H9 (cell line): ENCODE measurements around the gene PALS2. TPM values are rescaled to one million over a fixed set of nuclear protein-coding genes. Genes with fewer than 3 reads are reported as not detected.

Source experiments
- DNase-seq: peaks from one replicate; pipeline ENCODE4 v3.0.0-alpha.2; 2017
- H2AFZ ChIP-seq: one replicate; pipeline ENCODE4 v1.6.1; 2013; ENCODE audit warnings: mild to moderate bottlenecking, low read length, control low read depth, moderate library complexity
- H2AK5ac ChIP-seq: 2 replicates; pipeline ENCODE4 v1.6.1; 2013; ENCODE audit warnings: low read length, control low read depth, mixed read lengths; ENCODE audit not compliant: insufficient read length
- H2BK120ac ChIP-seq: one replicate; pipeline ENCODE4 v1.6.1; 2013; ENCODE audit warnings: low read depth, mild to moderate bottlenecking, low read length, control low read depth, inconsistent platforms; ENCODE audit not compliant: poor library complexity, severe bottlenecking
- H2BK12ac ChIP-seq: 2 replicates; pipeline ENCODE4 v1.6.1; 2013; ENCODE audit warnings: low read length, control low read depth, mixed read lengths, low read depth; ENCODE audit not compliant: insufficient read length
- H2BK15ac ChIP-seq: 2 replicates; pipeline ENCODE4 v1.6.1; 2013; ENCODE audit warnings: low read depth, low read length, control low read depth
- H2BK20ac ChIP-seq: one replicate; pipeline ENCODE4 v1.6.1; 2013; ENCODE audit warnings: low read depth, mild to moderate bottlenecking, low read length, control low read depth, inconsistent platforms; ENCODE audit not compliant: poor library complexity, severe bottlenecking
- H2BK5ac ChIP-seq: 2 replicates; pipeline ENCODE4 v1.6.1; 2013; ENCODE audit warnings: low read length, control low read depth, mixed read lengths; ENCODE audit not compliant: insufficient read length
- H3K14ac ChIP-seq: 2 replicates; pipeline ENCODE4 v1.6.1; 2013; ENCODE audit warnings: low read length, control low read depth; ENCODE audit not compliant: insufficient read depth
- H3K18ac ChIP-seq: 2 replicates; pipeline ENCODE4 v1.6.1; 2013; ENCODE audit warnings: low read depth, mild to moderate bottlenecking, mixed read lengths, low read length, control low read depth; ENCODE audit not compliant: insufficient read length
- H3K23ac ChIP-seq: 2 replicates; pipeline ENCODE4 v1.6.1; 2013; ENCODE audit warnings: low read length, control low read depth, mixed read lengths, low read depth; ENCODE audit not compliant: insufficient read length
- H3K23me2 ChIP-seq: 2 replicates; pipeline ENCODE4 v1.6.1; 2013; ENCODE audit warnings: low read depth, mild to moderate bottlenecking, mixed read lengths, low read length, control low read depth; ENCODE audit not compliant: insufficient read length, poor library complexity, severe bottlenecking
- H3K27ac ChIP-seq: 2 replicates; pipeline ENCODE4 v1.5.1; 2013; ENCODE audit warnings: low read length, control low read depth, mixed read lengths, low read depth; ENCODE audit not compliant: insufficient read length
- H3K27me3 ChIP-seq: 2 replicates; pipeline ENCODE4 v1.6.1; 2013; ENCODE audit warnings: low read length, control low read depth, inconsistent platforms; ENCODE audit not compliant: insufficient read depth
- H3K4ac ChIP-seq: 2 replicates; pipeline ENCODE4 v1.6.1; 2013; ENCODE audit warnings: low read depth, mild to moderate bottlenecking, control low read depth, inconsistent platforms, low read length, moderate library complexity
- H3K4me1 ChIP-seq: 2 replicates; pipeline ENCODE4 v1.6.1; 2013; ENCODE audit warnings: low read length, control low read depth, inconsistent platforms; ENCODE audit not compliant: insufficient read depth
- H3K4me2 ChIP-seq: 2 replicates; pipeline ENCODE4 v1.6.1; 2013; ENCODE audit warnings: low read length, control low read depth, mixed read lengths; ENCODE audit not compliant: insufficient read length, insufficient read depth
- H3K56ac ChIP-seq: 2 replicates; pipeline ENCODE4 v1.6.1; 2013; ENCODE audit warnings: low read depth, mild to moderate bottlenecking, mixed read lengths, low read length, control low read depth; ENCODE audit not compliant: insufficient read length
- H3K79me1 ChIP-seq: 2 replicates; pipeline ENCODE4 v1.6.1; 2013; ENCODE audit warnings: low read depth, mild to moderate bottlenecking, moderate library complexity, low read length, control low read depth, inconsistent platforms; ENCODE audit not compliant: insufficient read depth, poor library complexity, severe bottlenecking
- H3K79me2 ChIP-seq: 2 replicates; pipeline ENCODE4 v1.6.1; 2013; ENCODE audit warnings: low read length, control low read depth, inconsistent platforms; ENCODE audit not compliant: insufficient read depth
- H3K9ac ChIP-seq: 2 replicates; pipeline ENCODE4 v1.6.1; 2013; ENCODE audit warnings: low read length, control low read depth, mixed read lengths; ENCODE audit not compliant: insufficient read length; ENCODE audit errors: extremely low read depth
- H3K9me3 ChIP-seq: one replicate; pipeline ENCODE4 v1.6.1; 2013; ENCODE audit warnings: low read depth, low read length, inconsistent platforms; ENCODE audit not compliant: control insufficient read depth
- H3T11ph ChIP-seq: one replicate; pipeline ENCODE4 v1.6.1; 2013; ENCODE audit warnings: mild to moderate bottlenecking, low read length, control low read depth, inconsistent platforms
- H4K20me1 ChIP-seq: one replicate; pipeline ENCODE4 v1.6.1; 2013; ENCODE audit not compliant: control insufficient read depth, insufficient read length, insufficient read depth
- H4K5ac ChIP-seq: 2 replicates; pipeline ENCODE4 v1.6.1; 2013; ENCODE audit warnings: low read depth, mild to moderate bottlenecking, mixed read lengths, low read length, control low read depth; ENCODE audit not compliant: insufficient read length
- H4K8ac ChIP-seq: replicated peaks from 2 replicates; pipeline ENCODE4 v1.6.1; 2013; ENCODE audit warnings: low read length, control low read depth, mixed read lengths, low read depth; ENCODE audit not compliant: insufficient read length
- H4K91ac ChIP-seq: 2 replicates; pipeline ENCODE4 v1.6.1; 2013; ENCODE audit warnings: low read depth, mild to moderate bottlenecking, moderate library complexity, mixed read lengths, low read length, control low read depth; ENCODE audit not compliant: insufficient read length
- H3K27ac Mint-ChIP-seq, 3 experiments: 2 replicates in 2 of 3; 3 replicates in 1 of 3; pipeline ENCODE4 v1.8.0; 2020 to 2021; ENCODE audit warnings: mixed read lengths in 3 of 3, mild to moderate bottlenecking in 1 of 3, moderate library complexity in 1 of 3
- H3K27me3 Mint-ChIP-seq: 2 replicates; pipeline ENCODE4 v1.8.0; 2021; ENCODE audit warnings: low read depth, mild to moderate bottlenecking, moderate library complexity, mixed read lengths
- H3K36me3 Mint-ChIP-seq, 3 experiments: 2 replicates in 2 of 3; 3 replicates in 1 of 3; pipeline ENCODE4 v1.8.0; 2020 to 2021; ENCODE audit warnings: low read depth in 3 of 3, mixed read lengths in 3 of 3; ENCODE audit not compliant: insufficient read depth in 1 of 3
- H3K4me1 Mint-ChIP-seq, 2 experiments: 2 replicates each; pipeline ENCODE4 v1.8.0; 2020; ENCODE audit warnings: mixed read lengths in 2 of 2
- H3K4me3 Mint-ChIP-seq, 2 experiments: 2 replicates in 1 of 2; 3 replicates in 1 of 2; pipeline ENCODE4 v1.8.0; 2020 to 2021; ENCODE audit warnings: mild to moderate bottlenecking in 2 of 2, mixed read lengths in 2 of 2, moderate library complexity in 1 of 2
- H3K9me3 Mint-ChIP-seq, 2 experiments: 2 replicates in 1 of 2; 3 replicates in 1 of 2; pipeline ENCODE4 v1.8.0; 2020; ENCODE audit warnings: mild to moderate bottlenecking in 2 of 2, mixed read lengths in 2 of 2, moderate library complexity in 1 of 2
- WGBS: extraction: QIAGEN DNeasy Blood & Tissue Kit; methylation state at CpG from one replicate; pipeline ENCODE4 v1.1.7; 2013; ENCODE audit warnings: missing lambda C conversion rate, low lambda C conversion rate, mixed read lengths; ENCODE audit not compliant: insufficient read length; ENCODE audit errors: extremely low coverage; 5-methylcytosine and 5-hydroxymethylcytosine counted together
- total RNA-seq: library from RNA; stranded (reverse); gene quantifications from 2 replicates; pipeline ENCODE4 v1.2.1, GENCODE V29; 2021
- TF ChIP-seq, protein P1 (sequence below): fragments of 200-600 bp; sonication (generic); conservative IDR thresholded peaks from 3 replicates; pipeline ENCODE4 v1.8.0; 2021; ENCODE audit warnings: antibody characterized with exemption, mild to moderate bottlenecking

The PALS2 gene
- total RNA-seq, 1 experiment from 2014 or later, result 63.1 TPM

DNA sequence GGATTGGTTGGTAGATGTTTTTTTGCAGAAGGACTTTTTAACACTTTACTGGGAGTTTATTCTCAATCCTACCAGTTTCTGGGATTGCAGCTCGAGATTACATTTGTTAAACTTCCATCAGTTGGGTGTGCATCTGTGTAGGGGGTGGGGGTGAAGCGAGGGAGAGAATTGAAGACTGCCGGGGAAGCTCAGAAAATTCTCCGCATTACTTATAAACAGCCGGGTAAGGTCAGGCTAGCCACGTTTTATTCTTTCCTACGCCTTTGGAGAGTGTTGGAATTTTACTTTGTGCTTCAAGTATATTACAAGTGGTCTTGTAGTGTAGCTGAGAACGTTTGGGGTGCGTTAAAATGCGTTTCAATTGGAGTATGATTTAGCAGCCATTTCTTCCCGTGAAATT, 1.1 kb downstream of the PALS2 start:
- H3K4me1 Mint-ChIP-seq, result peaks cover 50 to 70% of the 10 kb centered on the region in 2 experiments
- H3K27ac ChIP-seq, result no peak overlapping the region

More for the DNA sequence above, 1.1 kb downstream of the PALS2 start:
- Histone ChIP-seq H3K18ac (no peak overlapping the region), H3T11ph (no peak overlapping the region), H3K14ac (no peak overlapping the region), H3K4me2 (peak overlapping the region; percentile 74), H2AK5ac (no peak overlapping the region), H2BK12ac (no peak overlapping the region), H4K5ac (no peak overlapping the region), H3K23me2 (peaks cover 11% of the 10 kb centered on the region), H3K4ac (no peak overlapping the region), H2AFZ (no peak overlapping the region), H3K23ac (no peak overlapping the region), H3K56ac (no peak overlapping the region), H2BK120ac (no peak overlapping the region), H4K91ac (no peak overlapping the region), H3K9me3 (no peaks in the 10 kb centered on the region), H3K27me3 (no peaks in the 10 kb centered on the region; the same call in 1 of the 2 replicates), H3K4me1 (peaks cover 6% of the 10 kb centered on the region; the same call in 1 of the 2 replicates), H2BK15ac (no peak overlapping the region), H3K79me1 (no peaks in the 10 kb centered on the region), H4K8ac (no peak overlapping the region), H2BK20ac (no peak overlapping the region), H2BK5ac (no peak overlapping the region), H3K9ac (peak overlapping the region; percentile 66), H4K20me1 (no peaks in the 10 kb centered on the region), H3K79me2 (peaks cover 26% of the 10 kb centered on the region)
- H3K36me3 Mint-ChIP-seq, result peaks cover 0 to 4% (median 0%) of the 10 kb centered on the region in 3 experiments; a peak in 3 of 7 replicates
- H3K4me3 Mint-ChIP-seq, result peak overlapping the region; percentile 93 to 99
- H3K27me3 Mint-ChIP-seq, result peaks cover 27% of the 10 kb centered on the region
- TF ChIP-seq, protein P1, sequence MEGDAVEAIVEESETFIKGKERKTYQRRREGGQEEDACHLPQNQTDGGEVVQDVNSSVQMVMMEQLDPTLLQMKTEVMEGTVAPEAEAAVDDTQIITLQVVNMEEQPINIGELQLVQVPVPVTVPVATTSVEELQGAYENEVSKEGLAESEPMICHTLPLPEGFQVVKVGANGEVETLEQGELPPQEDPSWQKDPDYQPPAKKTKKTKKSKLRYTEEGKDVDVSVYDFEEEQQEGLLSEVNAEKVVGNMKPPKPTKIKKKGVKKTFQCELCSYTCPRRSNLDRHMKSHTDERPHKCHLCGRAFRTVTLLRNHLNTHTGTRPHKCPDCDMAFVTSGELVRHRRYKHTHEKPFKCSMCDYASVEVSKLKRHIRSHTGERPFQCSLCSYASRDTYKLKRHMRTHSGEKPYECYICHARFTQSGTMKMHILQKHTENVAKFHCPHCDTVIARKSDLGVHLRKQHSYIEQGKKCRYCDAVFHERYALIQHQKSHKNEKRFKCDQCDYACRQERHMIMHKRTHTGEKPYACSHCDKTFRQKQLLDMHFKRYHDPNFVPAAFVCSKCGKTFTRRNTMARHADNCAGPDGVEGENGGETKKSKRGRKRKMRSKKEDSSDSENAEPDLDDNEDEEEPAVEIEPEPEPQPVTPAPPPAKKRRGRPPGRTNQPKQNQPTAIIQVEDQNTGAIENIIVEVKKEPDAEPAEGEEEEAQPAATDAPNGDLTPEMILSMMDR, result no peak
- WGBS, result no CpG with 5 or more reads among the region's 11 CpGs
- DNase-seq, result no peak
- peak overlapping the region; percentile 81 to 91 (median 90); a peak in 6 of 7 replicates for H3K27ac Mint-ChIP-seq
- peaks cover 0 to 3% of the 10 kb centered on the region in 2 experiments; a peak in 2 of 5 replicates for H3K9me3 Mint-ChIP-seq
